KOPT-K1 (cell line): ENCODE results near the gene RNF157.

ENCODE experiments used
- H3K27ac ChIP-seq: fragments of 200-600 bp; sonication (generic); 2 replicates; pipeline ENCODE4 v1.5.1; 2016; ENCODE audit warnings: antibody characterized with exemption, mild to moderate bottlenecking, low read depth, low read length; ENCODE audit not compliant: poor library complexity, severe bottlenecking
- H3K36me3 ChIP-seq: fragments of 200-600 bp; sonication (generic); 2 replicates; pipeline ENCODE4 v1.5.1; 2017; ENCODE audit warnings: antibody characterized with exemption, mild to moderate bottlenecking, low read length, moderate library complexity; ENCODE audit not compliant: insufficient read depth
- H3K9me3 ChIP-seq: fragments of 200-600 bp; sonication (generic); 2 replicates; pipeline ENCODE4 v1.5.1; 2017; ENCODE audit warnings: antibody characterized with exemption, low read length, mild to moderate bottlenecking; ENCODE audit not compliant: insufficient read depth, poor library complexity, severe bottlenecking

RNF157 gene

DNA sequence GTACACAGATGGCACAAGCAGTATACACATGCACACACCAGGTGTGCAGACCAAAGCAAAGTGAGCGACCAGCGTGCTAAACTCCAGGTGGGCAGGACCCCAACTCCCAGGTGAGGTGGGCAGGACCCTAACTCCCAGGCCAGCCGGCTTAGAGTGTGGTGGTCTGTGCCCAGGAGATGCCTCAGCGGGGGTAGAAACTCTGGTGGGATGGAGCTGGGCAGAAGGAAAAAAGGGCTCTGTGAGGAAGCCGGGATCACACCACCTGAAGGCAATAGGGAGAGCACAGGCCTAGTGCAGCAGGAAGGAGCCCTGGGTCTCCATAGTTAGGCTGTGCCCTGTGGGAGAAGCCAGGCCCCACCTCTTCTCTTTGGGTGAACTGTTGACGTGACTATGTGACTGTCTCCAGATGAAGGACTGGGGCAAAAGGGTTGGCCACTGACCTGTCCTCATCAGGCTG is 97.7 kb downstream of the RNF157 start:
- Histone ChIP-seq H3K27ac (peak overlapping the region; percentile 74), H3K9me3 (no peaks in the 10 kb centered on the region), H3K36me3 (no peaks in the 10 kb centered on the region)

- Histone ChIP-seq H3K36me3 (no peaks in the 10 kb centered on the region), H3K9me3 (no peaks in the 10 kb centered on the region), H3K27ac (peak overlapping the region; percentile 74)
Observed at GRCh38 chr17:76142039-76142584, 98.2 kb downstream of the RNF157 start.

GRCh38 chr17:76141212-76142038 is 98.9 kb downstream of the RNF157 start, which contains the start of gene FOXJ1:
Gene FOXJ1, minus strand, starts transcription at chr17:76141245. Its CDS starts 850 bp downstream, at chr17:76140395.
- no peaks in the 10 kb centered on the region for H3K9me3 ChIP-seq
- H3K27ac ChIP-seq: peak within 1 kb of the TSS; percentile 74
- no peaks in the 10 kb centered on the region for H3K36me3 ChIP-seq

DNA sequence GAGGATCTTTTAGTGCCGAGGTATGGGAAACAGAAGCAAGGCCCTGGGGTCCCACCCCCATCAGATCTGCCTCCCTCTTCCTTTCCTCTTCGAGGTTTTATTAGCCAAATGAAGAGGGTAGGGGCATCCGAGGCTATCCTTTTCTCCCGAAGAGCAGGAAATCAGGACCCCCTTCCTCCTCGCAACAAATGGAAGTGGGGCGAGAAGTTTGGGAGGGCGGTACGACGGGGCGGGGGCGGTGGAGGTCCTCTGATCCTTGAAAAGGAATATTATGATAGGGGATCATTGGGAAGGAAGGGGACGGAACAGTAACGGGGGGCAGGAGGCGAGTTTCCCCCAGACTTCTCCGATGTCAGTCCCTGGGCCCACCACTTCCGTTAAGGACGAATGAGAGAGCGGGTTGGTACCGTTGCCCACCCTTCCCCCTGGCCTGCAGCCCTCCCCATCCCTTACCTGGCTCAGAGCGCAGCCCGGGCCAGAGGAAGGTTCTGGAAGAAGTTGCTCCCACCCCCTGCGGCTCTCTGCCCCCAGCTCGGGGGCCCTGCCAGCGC is 99.6 kb downstream of the RNF157 start:
- Histone ChIP-seq H3K9me3 (no peaks in the 10 kb centered on the region), H3K27ac (no peak overlapping the region), H3K36me3 (no peaks in the 10 kb centered on the region)

GRCh38 chr17:76139801-76140660 is 100.3 kb downstream of the RNF157 start:
- no peak overlapping the region for H3K27ac ChIP-seq
- H3K9me3 ChIP-seq: no peaks in the 10 kb centered on the region
- no peaks in the 10 kb centered on the region for H3K36me3 ChIP-seq

DNA sequence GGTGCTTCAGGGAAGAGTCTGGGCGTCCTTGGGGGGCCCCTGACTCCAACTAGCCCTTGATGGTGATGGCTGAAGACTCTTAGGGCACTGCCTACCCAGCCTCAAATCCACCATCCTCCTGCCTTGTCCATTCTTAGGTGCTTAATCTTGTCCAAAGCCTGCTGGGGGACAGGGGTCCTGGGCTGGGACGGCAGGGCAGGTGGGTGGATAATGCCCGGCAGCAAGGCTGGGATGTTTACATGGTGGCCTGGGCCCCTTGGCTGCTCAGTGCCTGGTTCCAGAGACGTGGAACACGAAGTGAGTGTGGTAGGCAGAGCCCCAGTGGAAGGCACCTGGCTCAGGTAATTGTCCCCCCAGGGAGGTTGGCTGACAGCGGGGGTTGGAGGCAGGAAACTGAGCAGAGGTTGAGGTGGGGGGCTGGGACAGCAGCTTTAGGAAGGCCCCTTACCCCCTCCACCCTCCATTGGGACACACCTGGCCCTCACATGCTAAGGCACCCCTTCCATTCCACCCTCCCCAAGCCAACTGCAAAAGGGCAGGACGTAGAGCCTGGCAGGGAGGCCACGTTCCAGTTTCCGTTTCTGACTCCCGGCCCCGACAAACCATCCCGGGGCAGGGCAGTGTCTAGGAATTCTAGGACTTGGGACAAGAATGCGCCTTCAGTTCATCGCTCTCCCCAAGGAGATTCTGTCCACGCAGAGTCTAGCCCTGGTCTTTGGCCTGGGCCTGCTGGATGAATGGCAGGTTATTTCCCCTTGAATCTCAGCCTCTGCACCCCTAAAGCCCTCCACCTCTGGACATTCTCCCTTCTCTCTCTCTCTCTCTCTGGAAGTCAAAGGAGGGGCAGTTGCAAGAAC is 101.2 kb downstream of the RNF157 start:
- Histone ChIP-seq H3K36me3 (no peaks in the 10 kb centered on the region), H3K27ac (no peak overlapping the region), H3K9me3 (no peaks in the 10 kb centered on the region)

GRCh38 chr17:76138234-76138895 is 101.9 kb downstream of the RNF157 start:
- Histone ChIP-seq H3K36me3 (no peaks in the 10 kb centered on the region), H3K27ac (no peak overlapping the region)

GRCh38 chr17:76137351-76138233 is 102.7 kb downstream of the RNF157 start:
- no peak overlapping the region for H3K27ac ChIP-seq
- H3K9me3 ChIP-seq: no peaks in the 10 kb centered on the region
- no peaks in the 10 kb centered on the region for H3K36me3 ChIP-seq

More at GRCh38 chr17:76138234-76138895, 101.9 kb downstream of the RNF157 start:
- H3K9me3 ChIP-seq: no peaks in the 10 kb centered on the region

DNA sequence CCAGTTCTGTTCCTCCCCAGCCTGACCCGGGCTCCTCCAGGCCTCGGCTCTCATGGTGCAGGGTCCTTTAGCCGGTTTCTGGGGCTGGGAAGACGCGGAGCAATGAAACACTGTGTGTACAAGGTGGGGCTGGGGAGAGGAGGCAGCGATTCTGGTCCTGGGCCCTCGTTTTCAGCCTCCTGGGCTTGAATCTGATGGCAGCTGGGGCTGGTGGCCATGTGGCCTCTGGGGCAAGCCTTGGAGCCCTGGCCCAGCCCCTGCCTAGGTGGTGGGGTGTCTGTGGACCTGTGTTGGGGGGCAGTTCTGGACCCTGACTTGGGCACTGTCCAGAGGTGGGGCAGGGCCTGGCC is 103.3 kb downstream of the RNF157 start:
- H3K27ac ChIP-seq: no peak overlapping the region
- H3K36me3 ChIP-seq: no peaks in the 10 kb centered on the region
- no peaks in the 10 kb centered on the region for H3K9me3 ChIP-seq

DNA sequence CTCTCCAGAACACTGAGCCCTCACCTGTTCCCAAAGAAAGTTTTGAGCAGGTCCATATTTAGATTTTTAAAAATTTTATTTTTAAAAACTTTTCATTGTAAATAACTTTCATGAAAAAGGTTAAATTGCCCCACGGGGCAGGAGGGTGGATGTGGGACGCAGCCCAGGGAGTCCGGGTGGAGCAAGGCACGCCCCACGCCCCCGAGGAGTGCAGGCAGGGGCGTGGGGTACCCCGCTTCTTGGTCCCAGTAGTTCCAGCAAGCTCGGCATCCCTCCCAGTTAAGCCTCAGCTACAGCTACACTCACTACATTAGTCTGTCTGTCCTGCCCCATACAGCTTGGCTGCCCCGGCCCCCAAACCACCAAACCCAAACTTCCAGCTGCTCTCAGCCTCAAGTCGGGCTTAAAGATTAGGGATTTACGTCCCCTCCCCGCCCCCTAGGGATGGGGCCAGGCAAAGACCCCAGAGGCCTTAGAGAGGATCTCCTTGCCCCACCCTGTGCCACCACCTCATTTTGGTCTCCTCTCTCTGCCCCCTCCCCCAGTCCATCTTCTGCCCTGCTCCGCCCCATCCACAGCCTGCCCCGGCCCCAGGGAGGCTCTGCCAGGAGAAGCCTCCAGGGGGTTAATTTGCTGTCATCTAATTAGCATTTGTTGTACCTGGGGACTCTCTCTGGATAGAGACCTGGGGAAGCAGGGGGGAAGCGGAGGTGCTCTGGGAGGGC is 103.9 kb downstream of the RNF157 start:
- H3K36me3 ChIP-seq: no peaks in the 10 kb centered on the region
- no peak overlapping the region for H3K27ac ChIP-seq
- H3K9me3 ChIP-seq: no peaks in the 10 kb centered on the region

DNA sequence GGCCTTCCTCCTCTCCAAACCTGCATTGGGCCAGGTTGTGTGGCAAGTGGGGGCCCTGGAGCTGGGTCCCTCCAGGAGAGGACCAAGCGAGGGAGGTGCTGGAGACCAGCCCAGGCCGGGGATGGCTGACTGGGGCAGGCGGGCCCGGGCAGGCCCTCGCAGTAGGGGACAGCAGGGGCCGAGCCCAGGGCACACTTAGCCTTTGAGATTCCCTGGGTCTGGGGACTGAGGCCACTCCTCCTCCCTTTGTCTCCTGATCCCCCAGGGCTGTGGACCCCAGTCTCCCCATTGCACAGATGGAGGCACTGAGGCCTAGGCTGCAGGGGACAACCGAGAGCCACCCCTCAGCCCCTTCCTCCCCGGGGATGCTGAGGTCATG is 104.5 kb downstream of the RNF157 start:
- no peak overlapping the region for H3K27ac ChIP-seq
- no peaks in the 10 kb centered on the region for H3K9me3 ChIP-seq

GRCh38 chr17:76134911-76135809 is 105.1 kb downstream of the RNF157 start:
- Histone ChIP-seq H3K36me3 (no peaks in the 10 kb centered on the region), H3K27ac (no peak overlapping the region), H3K9me3 (no peaks in the 10 kb centered on the region)

More for the DNA sequence above, 104.5 kb downstream of the RNF157 start:
- H3K36me3 ChIP-seq: no peaks in the 10 kb centered on the region
